Ascending aorta (tissue), 2 donors: ENCODE data around the gene SLC25A5. TPM values are rescaled to one million over a fixed set of nuclear protein-coding genes. Genes with fewer than 3 reads are reported as not detected.
"Not testable (repeated sequence)": the region's sequence is repeated elsewhere in the genome, so short reads cannot be mapped to it uniquely, and the experiment has no call there.

Source experiments
- DNase-seq, 2 donors: peaks; one replicate each; pipeline ENCODE4 v3.0.0-alpha.2; 2019; ENCODE audit warnings: low spot score in 2 of 2
- H3K27ac ChIP-seq, 2 donors: fragments of 200-600 bp; sonication (generic); one replicate each; pipeline ENCODE4 v1.5.1; 2016 to 2017; ENCODE audit warnings: mild to moderate bottlenecking in 1 of 2
- H3K27me3 ChIP-seq: fragments of 200-600 bp; sonication (generic); one replicate; pipeline ENCODE4 v1.5.1; 2017
- H3K36me3 ChIP-seq, 2 donors: fragments of 200-600 bp; sonication (generic); one replicate each; pipeline ENCODE4 v1.5.1; 2016
- H3K4me1 ChIP-seq, 2 donors: fragments of 200-600 bp; sonication (generic); one replicate each; pipeline ENCODE4 v1.5.1; 2016 to 2017; ENCODE audit warnings: mild to moderate bottlenecking in 1 of 2
- H3K4me3 ChIP-seq, 2 donors: fragments of 200-600 bp; sonication (generic); one replicate each; pipeline ENCODE4 v1.5.1; 2016 to 2017; ENCODE audit warnings: mild to moderate bottlenecking in 1 of 2
- H3K9me3 ChIP-seq, 2 donors: fragments of 200-600 bp; sonication (generic); one replicate each; pipeline ENCODE4 v1.5.1; 2016
- intact Hi-C: fragments of 100-400 bp; cut with DNase I; formaldehyde crosslinking; loops from one replicate; pipeline ENCODE4 v1.15.1; 2023
- total RNA-seq: library from RNA; depleted of rRNA; stranded (reverse); fragments of >200 nt; gene quantifications from one replicate; pipeline ENCODE4 v1.1.0, GENCODE V29; 2016
- TF ChIP-seq, protein P1 (sequence below), 3 experiments: fragments of 200-600 bp in 2 of 3; fragments of 450-650 bp in 1 of 3; sonication (generic) in 2 of 3; IDR thresholded peaks; one replicate each; pipeline ENCODE4 v1.5.1; 2016 to 2019; ENCODE audit warnings: antibody characterized with exemption in 3 of 3, mild to moderate bottlenecking in 1 of 3, moderate library complexity in 1 of 3

Gene SLC25A5
- total RNA-seq, 1 donor from 2014 or later: 202 TPM

DNA sequence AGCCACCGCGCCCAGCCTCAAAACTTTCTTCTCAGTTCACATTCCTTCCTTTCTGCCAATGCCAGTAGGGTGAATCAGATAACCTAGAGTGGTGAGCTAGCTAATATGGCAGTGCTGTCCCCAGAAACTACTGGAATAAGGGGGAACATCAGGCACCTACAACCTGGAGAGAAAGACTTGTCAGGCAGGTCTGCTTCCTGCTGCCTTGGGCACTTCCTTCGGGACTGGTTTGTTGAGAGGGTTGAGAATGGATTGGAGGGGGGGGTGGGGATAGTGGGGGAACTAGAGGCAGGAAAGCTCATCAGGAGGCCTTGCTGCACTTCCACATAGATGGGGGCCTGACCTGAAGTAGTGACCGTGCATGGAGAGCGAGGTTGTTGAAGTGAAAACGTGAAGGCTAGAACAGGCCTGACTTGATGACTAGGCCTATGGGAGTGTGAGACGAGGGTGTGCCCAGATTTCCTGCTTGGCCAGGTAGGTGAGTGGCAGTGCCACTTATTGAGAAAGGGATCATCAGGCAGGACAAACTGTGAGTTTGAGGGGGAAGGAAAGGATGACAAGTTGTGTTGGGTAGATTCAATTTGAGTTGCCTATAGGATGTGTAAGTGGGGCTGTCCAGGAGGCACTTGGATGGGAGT, 33.4 kb downstream of the SLC25A5 start:
- Histone ChIP-seq H3K9me3 (no peaks in the 10 kb centered on the region), H3K27me3 (no peaks in the 10 kb centered on the region), H3K36me3 (no peaks in the 10 kb centered on the region), H3K4me1 (peaks cover 0 to 11% of the 10 kb centered on the region in 2 donors), H3K4me3 (no peak overlapping the region), H3K27ac (peak overlapping the region in 1 of 2 donors; percentile 90)
- TF ChIP-seq, protein P1, sequence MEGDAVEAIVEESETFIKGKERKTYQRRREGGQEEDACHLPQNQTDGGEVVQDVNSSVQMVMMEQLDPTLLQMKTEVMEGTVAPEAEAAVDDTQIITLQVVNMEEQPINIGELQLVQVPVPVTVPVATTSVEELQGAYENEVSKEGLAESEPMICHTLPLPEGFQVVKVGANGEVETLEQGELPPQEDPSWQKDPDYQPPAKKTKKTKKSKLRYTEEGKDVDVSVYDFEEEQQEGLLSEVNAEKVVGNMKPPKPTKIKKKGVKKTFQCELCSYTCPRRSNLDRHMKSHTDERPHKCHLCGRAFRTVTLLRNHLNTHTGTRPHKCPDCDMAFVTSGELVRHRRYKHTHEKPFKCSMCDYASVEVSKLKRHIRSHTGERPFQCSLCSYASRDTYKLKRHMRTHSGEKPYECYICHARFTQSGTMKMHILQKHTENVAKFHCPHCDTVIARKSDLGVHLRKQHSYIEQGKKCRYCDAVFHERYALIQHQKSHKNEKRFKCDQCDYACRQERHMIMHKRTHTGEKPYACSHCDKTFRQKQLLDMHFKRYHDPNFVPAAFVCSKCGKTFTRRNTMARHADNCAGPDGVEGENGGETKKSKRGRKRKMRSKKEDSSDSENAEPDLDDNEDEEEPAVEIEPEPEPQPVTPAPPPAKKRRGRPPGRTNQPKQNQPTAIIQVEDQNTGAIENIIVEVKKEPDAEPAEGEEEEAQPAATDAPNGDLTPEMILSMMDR (IDR thresholded peaks at IDR 0.05): no peak
- DNase-seq: no peak
- intact Hi-C loops: loop anchor here (2.0 to 5.0 kb wide), 2 partner anchors 33 to 264 kb away; partner anchors contain the start of genes PGRMC1 and SLC25A5

DNA sequence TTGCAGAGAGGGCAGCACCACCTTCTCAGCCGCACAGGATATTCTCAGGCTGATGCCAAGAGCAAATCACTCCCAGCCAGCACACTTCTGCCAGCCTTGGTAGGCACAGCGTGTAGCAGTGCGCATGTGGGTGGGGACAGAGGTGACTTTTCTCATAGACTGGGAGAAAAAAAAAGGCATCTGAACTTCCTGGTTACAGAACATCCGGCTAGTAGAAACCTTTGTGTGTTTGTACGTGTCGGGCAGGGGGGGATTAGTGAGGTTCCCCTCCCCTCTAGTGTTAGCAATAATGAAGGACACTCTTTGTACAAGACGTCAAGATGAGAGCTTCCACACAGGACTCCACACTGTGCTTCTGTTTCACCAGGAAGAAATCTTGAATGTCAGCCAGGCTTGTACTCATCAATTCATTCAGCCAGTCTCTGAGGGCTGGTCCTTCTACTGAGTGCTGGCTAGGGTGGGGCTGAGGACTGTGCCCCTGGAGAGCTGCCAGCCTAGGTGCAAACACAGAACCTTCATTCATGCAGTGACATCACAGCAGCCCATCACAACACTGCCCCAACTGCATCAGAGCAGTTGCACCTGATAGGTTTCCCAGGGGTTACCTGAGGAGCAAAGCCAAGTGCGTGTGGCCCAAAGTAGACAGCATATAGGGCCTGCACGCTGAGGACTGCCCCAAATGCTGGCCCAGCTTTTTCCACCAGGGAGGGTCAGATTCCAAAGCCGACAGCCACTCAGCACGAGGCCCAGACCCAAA, 34.7 kb downstream of the SLC25A5 start:
- DNase-seq: no peak
- intact Hi-C loops: loop anchor here (2.0 to 5.0 kb wide), 2 partner anchors 34 to 266 kb away; partner anchors contain the start of genes PGRMC1 and SLC25A5
- Histone ChIP-seq H3K4me1 (peaks cover 0 to 11% of the 10 kb centered on the region in 2 donors), H3K27me3 (no peaks in the 10 kb centered on the region), H3K27ac (peak overlapping the region; percentile 67 to 90), H3K9me3 (no peaks in the 10 kb centered on the region), H3K36me3 (no peaks in the 10 kb centered on the region), H3K4me3 (no peak overlapping the region)
- TF ChIP-seq, protein P1 (IDR thresholded peaks at IDR 0.05): no peak

DNA sequence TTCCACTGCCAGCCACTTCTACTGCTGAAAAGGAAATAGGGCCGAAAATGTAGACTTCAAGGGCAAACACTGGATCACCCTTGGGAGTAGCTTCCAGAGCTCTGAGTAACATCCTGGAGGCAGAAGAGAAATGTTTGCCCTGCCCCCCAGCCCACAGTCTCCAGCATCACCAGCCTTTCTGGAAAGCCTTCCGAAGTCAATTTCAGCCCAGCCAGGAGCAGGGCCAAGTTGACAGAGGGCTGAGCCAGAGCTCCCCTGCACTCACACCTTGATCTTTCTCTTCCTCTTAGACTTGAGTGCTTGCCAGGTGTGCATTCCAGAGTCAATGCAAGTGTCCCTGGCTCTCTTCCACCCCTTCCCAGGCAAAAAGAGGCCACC, 35.2 kb downstream of the SLC25A5 start:
- peak in 1 of 2 donors; percentile 89 for DNase-seq
- Histone ChIP-seq H3K27me3 (no peaks in the 10 kb centered on the region), H3K27ac (peak overlapping the region; percentile 79 to 90), H3K36me3 (no peaks in the 10 kb centered on the region), H3K4me1 (peaks cover 0 to 11% of the 10 kb centered on the region in 2 donors), H3K4me3 (no peak overlapping the region), H3K9me3 (no peaks in the 10 kb centered on the region)
- TF ChIP-seq, protein P1 (IDR thresholded peaks at IDR 0.05): no peak
- intact Hi-C loops: loop anchor here (2.0 to 5.0 kb wide), 2 partner anchors 35 to 266 kb away; partner anchors contain the start of genes PGRMC1 and SLC25A5

DNA sequence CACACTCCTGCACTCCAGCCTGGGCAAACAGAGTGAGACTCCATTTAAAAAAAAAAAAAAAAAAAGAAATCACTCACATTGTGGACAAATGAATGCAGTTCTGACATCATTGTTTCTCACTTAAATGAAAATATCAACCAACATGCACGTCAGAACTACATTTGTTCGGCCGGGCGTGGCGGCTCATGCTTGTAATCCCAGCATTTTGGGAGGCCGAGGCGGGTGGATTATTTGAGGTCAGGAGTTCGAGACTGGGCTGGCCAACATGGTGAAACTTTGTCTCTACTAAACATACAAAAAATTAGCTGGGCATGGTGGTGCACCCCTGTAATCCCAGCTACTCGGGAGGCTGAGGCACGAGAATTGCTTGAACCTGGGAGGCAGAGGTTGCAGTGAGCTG, 36.9 kb downstream of the SLC25A5 start:
- H3K27ac ChIP-seq, H3K4me3 ChIP-seq, H3K27me3 ChIP-seq, H3K9me3 ChIP-seq, H3K36me3 ChIP-seq, intact Hi-C loops: not testable (repeated sequence)
- H3K4me1 ChIP-seq: peaks cover 0 to 11% of the 10 kb centered on the region in 2 donors
- DNase-seq: peak in 1 of 2 donors; percentile 51

DNA sequence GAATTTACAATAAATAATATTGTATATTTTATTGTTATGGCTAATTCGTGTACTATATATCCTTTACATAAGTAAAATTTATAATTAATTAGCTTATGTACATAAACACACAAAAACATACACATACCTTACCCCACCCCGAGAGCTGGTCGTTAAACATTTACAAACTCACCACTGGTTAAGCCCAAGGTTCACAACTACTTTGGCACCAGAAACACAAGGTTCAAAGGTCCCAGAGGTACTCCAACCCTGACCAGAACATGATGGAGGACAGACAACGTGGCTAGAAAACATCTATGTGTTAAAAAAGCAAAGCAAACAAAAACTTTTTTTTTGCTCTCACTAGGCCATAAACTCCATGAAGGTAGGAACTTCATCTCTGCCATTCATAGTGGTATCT, 37.7 kb downstream of the SLC25A5 start:
- Histone ChIP-seq H3K9me3 (no peaks in the 10 kb centered on the region), H3K27ac (no peak overlapping the region), H3K27me3 (no peaks in the 10 kb centered on the region), H3K4me1 (peaks cover 0 to 11% of the 10 kb centered on the region in 2 donors), H3K4me3 (no peak overlapping the region), H3K36me3 (no peaks in the 10 kb centered on the region)
- DNase-seq: no peak
- TF ChIP-seq, protein P1 (IDR thresholded peaks at IDR 0.05): no peak
- intact Hi-C loops: no loop called here

DNA sequence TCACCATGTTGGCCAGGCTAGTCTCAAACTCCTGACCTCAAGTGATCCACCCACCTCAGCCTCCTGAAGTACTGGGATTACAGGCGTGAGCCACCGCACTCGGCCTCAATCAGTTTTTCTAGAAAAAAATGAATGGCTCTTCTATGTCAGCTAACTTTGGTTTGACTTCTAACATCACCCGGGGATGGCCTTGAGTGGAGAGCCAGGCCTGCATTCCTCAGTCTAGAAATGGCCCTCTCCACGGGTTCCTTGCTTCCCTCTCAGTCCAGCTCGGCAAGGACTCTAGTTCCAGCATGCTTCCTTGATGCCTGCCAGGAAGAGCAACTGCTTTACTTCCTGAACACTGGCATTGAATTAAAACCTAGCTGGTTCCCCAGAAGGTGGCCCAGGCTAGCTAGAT, 39.0 kb downstream of the SLC25A5 start:
- H3K4me3 ChIP-seq: no peak overlapping the region
- no peaks in the 10 kb centered on the region for H3K27me3 ChIP-seq
- H3K27ac ChIP-seq: peak overlapping the region; percentile 39 to 68
- H3K4me1 ChIP-seq: peaks cover 0 to 10% of the 10 kb centered on the region in 2 donors
- no peaks in the 10 kb centered on the region for H3K36me3 ChIP-seq
- no peaks in the 10 kb centered on the region for H3K9me3 ChIP-seq
- TF ChIP-seq, protein P1 (IDR thresholded peaks at IDR 0.05): no peak
- intact Hi-C loops: no loop called here
- peak in 1 of 2 donors; percentile 49 for DNase-seq
